ENCODE results near the gene ADCYAP1R1.

The ADCYAP1R1 gene

DNA sequence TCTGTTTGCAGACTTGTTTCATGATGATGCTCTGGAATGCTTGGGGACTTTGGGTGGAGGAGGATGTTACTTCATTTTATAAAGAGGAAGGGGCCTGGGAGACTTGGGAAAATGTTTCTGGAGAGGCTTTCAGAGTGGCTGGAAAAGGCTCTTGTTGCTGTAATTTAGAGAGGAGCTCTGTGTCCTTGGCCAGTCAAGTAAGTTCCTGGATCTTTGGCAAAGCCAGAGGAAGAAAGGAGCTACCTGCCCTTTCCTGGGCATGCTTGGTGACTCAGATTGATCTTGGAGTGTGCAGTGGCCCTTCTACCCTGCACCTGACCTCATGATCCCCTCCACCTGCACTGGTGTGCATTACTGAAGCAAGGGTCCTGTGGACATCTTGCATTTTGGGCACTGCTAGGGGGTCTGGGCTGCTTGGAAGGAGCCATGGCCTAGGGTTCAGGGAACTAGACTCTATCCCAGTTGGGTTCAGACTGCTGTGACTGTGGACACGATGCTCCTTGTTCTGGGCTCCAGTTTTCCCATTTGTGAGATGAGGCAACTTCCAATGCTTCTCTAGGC is 56.1 kb downstream of the ADCYAP1R1 start:
- no peak for DNase-seq

DNA sequence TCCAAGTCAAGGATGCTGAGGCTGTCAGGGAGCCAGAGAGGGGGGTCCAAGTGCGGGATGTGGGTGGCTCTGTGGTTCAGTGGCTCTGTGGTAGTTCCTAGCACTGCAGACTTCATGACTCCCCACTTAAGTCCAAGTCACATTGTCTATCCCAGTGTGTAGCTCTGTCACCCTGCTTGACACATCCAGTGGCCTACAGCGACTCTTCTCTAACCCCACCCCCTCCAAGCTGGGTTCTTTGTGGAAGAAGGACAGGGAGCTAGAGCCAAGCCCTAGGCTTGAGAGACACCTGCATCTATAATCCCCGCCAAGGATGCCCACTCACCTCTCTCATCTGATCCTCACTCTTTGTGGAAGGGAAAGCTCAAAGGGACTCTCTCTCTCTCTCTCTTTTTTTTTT is 57.6 kb downstream of the ADCYAP1R1 start:
- no peak for DNase-seq

DNA sequence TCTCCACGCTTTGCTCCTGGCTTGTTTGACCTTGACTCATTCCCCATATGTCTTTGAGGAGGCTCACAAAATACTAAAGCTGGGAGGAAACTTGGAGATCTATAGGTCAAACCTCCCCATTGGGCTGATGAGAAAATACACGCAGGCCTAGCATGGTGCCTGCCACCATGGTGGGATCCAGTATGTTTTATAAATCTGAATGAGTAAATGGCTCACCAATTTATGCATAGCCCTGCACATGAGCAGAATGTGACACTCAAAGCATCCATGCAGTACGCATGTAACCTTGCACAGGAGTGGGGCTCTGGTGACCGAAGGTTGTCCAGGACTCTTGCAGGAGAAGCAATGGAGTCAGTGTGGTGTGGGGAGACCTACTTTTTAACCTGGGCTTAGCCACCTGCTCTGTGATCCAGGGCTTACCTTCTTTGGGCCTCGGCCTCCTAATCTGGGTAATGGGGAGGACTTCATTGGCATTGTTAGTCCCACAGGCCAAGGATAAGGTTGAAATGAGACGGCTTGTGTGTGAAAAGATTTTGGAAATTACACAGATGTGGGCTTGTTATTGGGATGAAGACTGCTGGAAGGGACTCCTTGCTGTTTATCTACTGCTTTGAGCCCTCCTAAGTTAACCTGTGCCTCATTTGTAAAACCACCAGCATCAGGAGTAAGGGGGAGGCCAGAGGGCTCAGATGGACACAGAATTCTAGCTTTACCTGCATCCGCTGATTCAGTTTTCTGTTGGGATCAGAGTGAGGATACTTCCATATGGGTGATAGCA is 58.4 kb downstream of the ADCYAP1R1 start:
- no peak for DNase-seq

DNA sequence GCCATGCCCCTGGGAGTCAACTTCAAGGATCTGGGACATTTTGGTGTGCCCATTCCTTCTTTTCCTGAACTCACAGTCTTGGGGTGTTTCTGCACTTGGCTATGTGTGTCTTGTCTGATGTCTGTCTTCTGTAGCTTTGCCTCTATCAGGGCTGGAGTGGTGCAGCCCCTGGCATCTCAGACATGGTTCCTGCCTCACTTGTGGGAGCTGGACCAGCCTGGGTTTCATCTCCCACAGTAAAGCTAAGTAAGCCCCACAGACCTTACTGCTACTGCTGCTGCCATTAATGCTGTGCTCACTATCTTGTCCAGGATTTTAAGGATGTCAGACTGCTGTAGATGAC is 59.0 kb downstream of the ADCYAP1R1 start:
- no peak for DNase-seq

DNA sequence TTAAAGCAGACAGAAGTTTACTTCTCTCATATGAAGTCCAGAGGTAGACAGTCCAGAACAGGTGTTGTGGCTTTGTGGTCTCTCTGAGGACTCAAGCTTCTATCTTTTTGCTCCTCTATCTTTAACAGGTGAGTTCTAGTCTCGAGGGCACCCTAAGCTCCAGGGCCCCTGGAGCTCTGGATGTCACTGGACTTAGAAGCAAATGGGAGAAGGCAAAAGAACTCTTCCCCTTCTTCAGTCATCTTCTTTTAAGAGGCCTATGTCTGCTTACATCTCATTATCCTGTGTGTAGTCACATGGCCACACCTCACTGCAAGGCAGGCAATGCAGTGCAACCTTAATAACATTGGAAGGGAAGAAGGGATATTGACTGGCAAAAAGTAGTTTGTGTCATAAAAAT is 61.6 kb downstream of the ADCYAP1R1 start:
- no peak for DNase-seq

DNA sequence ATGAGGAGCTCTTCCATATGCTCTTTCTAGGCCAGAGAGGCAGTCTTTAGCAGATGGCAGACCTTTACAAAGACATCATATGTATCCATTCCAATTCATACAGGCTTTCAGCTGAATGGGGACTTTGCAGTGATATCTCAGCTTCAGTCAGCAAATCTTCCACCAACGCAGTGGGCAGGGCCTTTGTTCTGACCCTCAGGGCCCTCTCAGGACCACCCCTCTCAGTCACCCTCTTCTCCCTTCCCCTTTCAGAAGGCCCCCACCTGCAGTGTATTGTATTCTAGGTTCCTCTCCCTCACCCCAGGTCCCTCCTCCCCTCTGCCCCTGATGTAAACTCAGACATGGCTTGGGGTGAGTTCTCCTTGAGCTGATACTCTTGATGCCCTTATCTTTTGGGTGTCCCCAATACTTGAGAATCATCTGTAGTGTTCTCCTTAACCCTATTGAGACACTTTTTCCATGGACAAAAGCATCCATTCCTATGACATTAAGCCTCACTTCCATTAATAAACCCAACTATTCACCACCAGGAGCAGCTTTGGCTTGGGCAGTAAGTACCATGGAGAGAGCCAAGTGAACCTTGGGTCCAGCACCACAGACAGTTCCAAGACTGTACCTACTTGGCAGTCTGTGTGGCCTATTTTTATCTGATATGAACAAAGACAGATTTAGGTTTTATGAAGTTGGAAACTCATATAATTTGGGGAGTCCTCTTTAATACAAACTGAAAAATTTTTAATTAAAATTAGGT is 62.7 kb downstream of the ADCYAP1R1 start:
- no peak for DNase-seq

DNA sequence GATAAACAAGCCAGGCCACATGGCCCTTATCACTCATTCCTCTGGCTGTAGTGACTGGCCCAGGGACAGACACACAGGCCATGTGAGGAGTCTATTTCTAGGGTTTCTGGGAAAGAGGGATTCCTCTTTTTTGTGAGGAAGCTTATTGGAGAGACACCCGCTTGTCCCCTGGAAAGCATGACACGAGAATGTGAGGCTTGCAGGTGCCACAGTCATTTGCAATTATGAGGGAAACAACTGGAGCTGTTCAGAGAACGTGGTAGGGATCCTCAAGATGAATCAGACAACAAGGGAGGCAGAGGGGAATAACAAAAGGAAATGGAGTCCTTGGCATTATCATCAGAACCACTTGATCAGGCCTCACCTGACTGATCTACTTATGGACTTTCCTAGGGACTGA is 64.5 kb downstream of the ADCYAP1R1 start:
- no peak for DNase-seq

DNA sequence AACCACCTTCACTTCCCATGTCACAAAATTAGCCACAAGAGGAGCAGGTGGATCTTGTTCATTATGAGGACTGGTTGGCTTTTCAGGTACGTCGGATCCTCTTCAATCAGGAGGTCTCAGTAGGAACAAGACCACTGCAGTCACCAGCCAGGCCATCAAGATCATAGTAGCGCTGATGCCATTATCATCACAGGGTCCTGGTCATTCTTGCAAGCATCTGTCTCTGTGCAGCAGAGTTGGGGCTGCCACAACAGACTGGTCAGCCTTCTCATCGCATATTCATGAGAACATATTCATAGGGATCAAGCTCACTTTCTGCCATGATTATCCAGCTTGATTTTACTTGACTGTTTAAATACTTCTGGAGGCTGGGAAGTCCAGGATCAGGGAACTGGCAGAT is 67.1 kb downstream of the ADCYAP1R1 start:
- no peak for DNase-seq

DNA sequence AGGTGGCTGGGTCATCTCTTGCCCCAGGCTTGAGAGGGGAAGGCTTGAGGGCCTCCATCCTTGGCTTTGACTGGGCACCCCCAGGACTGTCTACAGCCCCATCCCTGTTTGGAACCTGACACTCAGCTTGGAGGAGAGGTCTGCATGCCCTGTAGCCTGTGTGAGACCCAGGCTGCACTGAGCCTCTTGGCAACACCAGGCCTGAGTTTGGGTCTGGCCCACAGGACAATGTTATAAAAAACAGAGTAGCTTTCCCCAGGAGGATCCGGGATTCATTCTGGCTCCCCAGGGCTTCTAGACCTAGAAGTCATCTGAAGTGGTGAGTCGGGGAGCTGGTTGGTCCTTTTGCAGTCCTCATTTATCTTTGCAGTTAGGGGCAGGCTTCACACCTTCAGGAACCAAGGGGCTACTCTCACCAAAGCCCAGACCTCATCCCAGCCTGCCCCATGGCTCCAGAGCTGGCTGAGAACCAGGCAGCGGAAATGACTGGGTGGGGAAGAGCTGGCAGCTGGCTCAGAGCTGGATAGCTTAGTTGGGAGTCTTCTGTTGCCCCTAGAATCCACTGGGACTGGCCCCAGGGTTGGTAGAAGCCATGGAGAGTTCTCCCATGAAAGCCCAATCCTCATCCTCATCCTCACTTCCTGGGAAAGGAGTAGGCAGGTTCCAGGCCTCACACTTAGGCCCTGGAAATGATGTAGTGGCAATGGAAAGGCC is 68.8 kb downstream of the ADCYAP1R1 start:
- DNase-seq, result no peak

DNA sequence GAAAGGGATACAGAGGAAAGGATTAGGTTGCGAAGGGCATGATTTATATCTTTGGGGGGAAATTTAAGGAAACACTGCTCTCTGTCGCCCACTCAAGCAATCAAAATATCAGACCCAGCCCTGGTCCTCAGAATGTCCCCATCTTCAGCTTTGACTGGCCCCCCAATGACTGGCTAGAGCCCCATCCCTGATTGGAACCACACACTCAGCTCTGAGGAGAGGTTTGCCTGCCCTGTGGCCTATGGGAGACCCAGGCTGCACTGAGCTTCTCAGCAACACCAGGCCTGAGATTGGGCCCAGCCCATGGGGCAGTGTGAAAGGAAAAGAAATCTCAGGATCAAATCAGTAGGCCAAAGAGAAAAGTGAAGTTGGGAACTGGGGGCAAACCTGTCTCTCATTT is 69.5 kb downstream of the ADCYAP1R1 start:
- no peak for DNase-seq

DNA sequence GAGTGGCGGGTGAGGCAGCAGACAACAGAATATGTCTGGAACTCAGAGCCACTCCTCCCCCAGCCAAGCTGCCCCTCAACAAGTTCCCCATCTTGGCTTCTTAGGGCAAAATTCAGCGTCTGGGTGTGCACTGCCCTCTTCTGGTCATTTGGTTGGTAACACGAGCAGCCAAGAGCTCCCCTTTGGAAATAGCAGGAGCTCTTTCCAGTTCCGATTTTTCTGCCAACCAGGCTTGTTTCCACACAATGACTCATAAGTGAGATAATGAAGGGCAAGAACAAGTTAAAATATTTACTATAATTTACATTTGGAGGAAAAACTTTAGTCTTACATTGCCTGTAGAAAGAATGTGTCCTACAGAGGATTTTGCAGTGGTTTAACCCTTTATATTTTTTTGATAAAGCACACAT is 70.5 kb downstream of the ADCYAP1R1 start:
- no peak for DNase-seq

DNA sequence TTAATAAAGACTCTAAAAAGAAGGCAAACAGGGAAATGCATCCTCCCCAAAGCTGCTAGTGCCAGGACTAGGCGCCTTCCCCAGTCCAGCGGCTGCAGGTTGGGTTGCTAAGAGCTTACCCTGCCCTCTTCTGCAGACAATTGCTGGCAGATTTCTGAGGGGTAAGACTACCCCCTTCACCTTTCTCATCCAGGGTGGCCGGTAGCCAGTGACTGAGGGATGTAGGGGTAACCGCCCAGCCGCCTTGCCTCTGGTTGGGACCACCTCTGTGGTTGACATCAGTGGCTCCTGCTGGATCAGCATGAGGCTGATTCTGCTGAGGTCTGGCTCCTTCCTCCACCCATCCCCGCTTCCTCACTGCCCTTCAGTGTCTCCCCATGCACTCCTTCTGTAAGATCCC is 71.2 kb downstream of the ADCYAP1R1 start:
- no peak for DNase-seq

DNA sequence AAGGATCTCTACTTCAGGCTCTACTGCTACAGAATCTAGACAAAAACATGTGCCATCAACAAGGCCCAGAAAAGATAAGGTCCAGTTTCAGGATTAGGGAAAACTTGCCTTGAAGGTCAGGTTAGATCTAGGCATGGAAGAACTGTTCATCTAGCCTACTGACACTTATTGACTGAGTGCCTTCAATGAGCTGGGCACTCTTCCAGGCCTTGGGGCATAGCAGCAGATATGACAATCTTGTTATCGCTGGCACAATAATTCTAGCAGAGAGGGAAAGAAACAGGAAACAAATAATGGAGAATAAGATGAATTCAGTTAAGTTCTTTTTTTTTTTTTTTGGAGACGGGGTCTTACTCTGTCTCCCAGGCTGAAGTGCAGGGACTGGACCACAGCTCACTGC is 71.6 kb downstream of the ADCYAP1R1 start:
- DNase-seq, result no peak

DNA sequence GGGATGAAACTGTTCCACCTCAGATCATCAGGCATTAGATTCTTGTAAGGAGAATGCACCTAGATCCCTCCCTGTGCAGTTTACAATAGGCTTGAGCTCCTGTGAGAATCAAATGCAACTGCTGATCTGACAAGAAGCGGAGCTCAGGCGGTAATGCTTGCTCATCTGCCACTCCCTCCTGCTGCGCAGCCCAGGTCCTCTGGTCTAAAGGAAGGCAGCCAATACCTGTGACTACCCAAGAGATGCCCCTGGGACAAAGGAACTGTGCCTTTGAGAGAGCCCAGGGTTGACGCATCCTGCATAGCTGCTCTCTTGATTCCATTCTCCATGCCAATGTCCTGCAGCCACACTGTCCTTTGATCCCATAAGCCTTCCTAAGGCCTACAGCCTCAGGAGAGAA is 73.1 kb downstream of the ADCYAP1R1 start:
- no peak for DNase-seq

DNA sequence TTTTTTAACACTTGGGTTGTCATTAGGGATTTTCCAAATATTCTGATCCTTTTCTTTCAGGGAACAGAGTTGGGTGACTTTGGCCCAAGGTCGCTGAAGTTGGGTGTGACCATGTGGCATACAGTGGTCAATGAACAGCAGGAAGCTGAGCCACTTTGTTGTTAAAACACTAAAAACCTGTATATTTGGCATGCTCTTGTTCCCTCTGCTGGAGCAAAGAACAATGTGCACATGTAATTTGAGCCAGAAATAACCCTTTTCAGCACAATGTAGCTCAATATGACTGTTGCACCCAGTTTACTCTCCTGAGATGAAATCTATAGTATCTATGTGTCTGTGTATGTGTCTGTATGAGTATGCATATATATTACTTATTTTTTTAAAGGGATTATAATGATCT is 74.9 kb downstream of the ADCYAP1R1 start:
- DNase-seq, result no peak

DNA sequence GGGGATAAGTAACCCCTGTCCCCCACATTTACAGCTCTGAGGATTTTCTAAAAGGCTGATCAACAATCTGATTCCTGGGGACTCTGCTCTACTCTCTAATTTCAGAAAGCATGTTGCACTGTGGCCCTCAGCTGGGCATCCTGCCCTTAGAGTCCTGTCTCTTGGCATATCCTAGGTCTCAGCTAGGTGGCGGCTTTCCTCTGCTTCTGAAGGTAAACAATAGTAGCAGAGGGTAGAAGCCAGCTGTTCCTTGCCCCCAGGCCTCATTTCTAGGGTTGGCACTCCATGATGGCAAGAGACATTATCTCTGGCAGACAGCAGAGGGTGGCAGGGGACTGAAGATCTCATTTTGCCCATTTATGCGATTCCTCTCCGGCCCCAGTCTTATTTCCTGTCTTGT is 77.0 kb downstream of the ADCYAP1R1 start:
- no peak for DNase-seq

DNA sequence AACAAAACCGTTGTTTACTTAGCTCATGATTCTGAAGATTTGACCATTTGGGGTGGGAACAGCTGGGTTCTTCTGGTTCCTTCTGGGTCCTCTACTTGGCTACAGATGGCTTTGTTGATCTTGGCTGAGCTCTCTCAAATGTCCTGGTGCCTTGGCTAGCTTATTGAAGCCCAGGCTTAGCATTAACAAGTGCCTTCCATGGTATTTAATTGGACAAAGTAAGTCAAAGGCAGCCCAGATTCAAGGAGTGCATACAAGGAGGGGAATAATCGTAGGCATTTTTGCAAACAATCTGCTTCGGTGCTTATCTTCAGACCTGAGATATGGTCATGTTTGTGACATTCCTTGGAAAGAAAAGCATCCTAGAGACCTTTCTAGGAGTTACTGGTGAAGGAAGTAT is 81.4 kb downstream of the ADCYAP1R1 start:
- DNase-seq, result no peak

DNA sequence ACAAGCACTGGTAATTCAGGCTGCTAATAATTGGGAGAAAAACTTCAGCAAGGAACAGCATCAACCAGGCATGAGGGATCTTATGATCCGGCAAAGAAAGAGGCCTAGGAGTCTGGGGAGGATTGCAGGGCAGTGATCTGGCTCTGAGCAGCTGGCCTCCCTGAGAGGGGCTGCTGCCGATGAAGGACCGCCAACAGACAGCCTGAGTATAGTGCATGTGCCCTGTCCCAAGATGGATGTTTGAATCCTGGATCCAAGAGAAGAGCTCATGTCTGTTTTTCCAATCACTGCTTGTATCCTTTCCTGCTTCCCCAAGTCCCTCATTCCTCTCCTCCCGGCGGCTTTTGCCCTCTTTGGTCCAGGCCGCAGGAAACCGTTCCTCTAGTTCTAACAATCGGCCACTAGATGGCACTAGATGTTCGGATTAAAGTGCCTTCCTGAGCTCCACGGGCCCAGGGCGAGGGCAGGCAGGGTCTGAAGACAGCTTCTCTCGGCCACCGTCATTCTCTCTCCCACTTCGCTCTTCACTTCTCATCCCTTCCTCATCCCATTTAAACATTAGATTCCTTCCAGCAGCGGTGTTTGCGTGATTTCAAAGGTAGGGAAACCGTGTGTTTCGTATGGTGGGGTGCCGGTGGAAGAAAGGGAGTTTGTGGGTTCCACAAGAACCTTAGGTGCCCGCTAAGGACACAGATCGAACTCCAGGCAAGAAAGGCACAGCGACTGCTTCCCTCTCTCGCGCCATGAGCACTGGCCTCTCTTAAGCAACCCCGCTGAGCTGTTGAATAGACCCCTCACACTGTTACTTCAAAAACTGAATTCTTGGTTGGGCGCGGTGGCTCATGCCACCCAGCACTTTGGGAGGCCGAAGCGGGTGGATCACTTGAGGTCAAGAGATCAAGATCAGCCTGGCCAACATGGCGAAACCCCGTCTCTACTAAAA is 82.4 kb downstream of the ADCYAP1R1 start:
- peak; percentile 78 for DNase-seq

DNA sequence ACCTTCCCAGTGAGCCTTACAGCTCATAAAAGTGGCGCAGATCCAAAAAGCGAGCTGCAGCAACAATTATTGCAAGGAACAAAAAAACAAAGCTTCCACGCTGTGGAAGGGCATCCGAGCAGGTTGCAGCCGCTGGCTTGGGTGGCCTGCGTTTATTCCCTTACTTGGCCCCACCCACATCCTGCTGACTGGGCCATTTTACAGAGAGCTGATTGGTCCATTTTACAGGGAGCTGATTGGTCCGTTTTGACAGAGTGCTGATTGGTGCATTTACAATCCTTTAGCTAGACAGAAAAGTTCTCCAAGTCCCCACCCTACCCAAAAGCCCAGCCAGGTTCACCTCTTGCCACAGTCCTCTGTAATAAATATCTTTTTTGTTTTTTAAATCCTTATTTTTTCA is 85.1 kb downstream of the ADCYAP1R1 start:
- no peak for DNase-seq

DNA sequence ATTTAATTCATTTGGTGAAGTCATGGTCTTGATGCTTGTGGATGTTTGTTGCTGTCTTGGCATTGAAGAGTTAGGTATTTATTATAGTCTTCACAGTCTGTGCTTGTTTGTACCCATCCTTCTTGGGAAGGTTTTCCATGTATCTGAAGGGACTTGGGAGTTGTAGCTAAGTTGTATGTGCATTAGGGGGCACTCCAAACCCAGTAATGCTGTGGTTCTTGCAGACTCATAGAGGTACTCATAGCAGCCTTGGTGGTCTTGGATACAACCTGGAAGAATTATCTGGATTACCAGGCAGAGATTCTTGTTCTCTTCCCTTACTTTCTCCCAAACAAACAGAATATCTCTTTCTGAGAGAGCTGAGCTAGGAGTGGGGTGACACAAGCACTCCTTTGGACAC is 93.2 kb downstream of the ADCYAP1R1 start:
- no peak for DNase-seq

DNA sequence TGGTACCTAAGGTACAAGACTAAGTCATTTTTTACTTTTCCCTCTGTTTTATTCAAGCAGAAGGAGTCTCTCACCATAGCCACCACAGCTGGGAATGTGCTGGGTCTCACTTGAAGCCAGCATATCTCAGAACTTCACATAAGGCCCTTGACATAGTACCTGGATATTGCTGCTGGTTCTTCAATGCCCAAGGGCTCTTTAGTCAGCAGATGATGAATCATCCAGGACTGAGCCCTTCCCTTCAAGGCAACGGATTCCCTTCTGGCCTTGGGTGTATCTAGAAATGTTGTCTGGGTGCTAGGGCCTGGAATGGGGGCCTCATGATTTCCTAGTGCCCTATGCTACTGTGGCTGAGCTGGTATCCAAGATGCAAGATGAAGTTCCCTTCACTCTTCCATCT is 93.9 kb downstream of the ADCYAP1R1 start:
- no peak for DNase-seq

DNA sequence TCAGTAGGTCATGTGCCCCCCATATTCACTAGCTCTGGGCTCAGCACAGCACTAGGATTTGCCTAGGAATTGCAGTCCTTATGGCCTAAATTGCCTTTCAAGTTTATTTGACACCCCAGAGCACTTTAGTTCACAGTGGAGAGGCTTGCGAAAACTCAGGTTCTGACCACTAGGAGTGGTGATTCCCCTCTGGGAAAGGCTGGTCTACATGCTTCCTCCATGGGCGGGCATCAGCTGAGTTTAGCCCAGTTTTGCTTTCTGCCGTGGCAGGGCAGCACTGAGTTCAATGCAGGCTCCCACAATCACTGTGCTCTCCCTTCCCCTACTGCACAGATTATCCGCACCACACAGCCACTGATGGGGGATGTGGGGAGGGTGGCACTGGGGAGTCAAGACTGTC is 94.4 kb downstream of the ADCYAP1R1 start:
- no peak for DNase-seq

DNA sequence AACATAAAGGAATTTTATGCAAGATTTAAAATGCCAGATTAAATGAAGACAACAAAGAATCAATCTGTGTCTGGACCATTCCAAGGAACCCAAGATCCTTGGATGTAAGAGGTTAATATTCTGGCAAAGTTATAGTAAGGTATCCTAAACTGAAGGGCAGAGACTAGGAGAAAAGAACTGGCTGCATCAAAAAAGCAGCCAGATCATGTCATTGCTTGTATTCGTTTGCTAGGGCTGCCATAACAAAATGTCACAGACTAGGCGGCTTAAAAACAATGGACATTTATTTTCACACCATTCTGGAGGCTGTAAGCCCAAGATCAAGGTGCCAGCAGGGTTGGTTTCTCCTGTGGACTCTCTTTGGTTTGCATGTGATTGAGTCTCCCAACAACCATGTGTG is 99.7 kb downstream of the ADCYAP1R1 start:
- DNase-seq, result no peak

Data from NCI-H2107 (cell line).